Osteoblast (primary cell): ENCODE data around the gene EGLN2. TPM values are rescaled to one million over a fixed set of nuclear protein-coding genes. Genes with fewer than 3 reads are reported as not detected.
"Not testable (repeated sequence)": the region's sequence is repeated elsewhere in the genome, so short reads cannot be mapped to it uniquely, and the experiment has no call there.

Source experiments
- DNase-seq: peaks from one replicate; pipeline ENCODE4 v3.0.0; 2011; ENCODE audit warnings: low spot score, mixed read lengths; ENCODE audit not compliant: insufficient read length; ENCODE audit errors: missing footprints
- H2AFZ ChIP-seq: 2 replicates; pipeline ENCODE4 v1.6.0; 2011; ENCODE audit warnings: mild to moderate bottlenecking, low read length
- H3K27ac ChIP-seq: 2 replicates; pipeline ENCODE4 v1.5.1; 2011; ENCODE audit warnings: mild to moderate bottlenecking, low read depth, low read length, moderate library complexity
- H3K27me3 ChIP-seq: 2 replicates; pipeline ENCODE4 v1.6.0; 2012; ENCODE audit warnings: mild to moderate bottlenecking, control low read depth, inconsistent platforms, low read length, moderate library complexity; ENCODE audit not compliant: insufficient read depth
- H3K36me3 ChIP-seq: 2 replicates; pipeline ENCODE4 v1.5.1; 2011; ENCODE audit warnings: mild to moderate bottlenecking, low read length, control low read depth, moderate library complexity; ENCODE audit not compliant: insufficient read depth
- H3K4me1 ChIP-seq: 2 replicates; pipeline ENCODE4 v1.5.1; 2011; ENCODE audit warnings: mild to moderate bottlenecking, low read length, control low read depth, moderate library complexity; ENCODE audit not compliant: insufficient read depth
- H3K4me2 ChIP-seq: 2 replicates; pipeline ENCODE4 v1.6.0; 2011; ENCODE audit warnings: mild to moderate bottlenecking, low read length; ENCODE audit not compliant: insufficient read depth
- H3K4me3 ChIP-seq: fragments of 200-600 bp; sonication (generic); 3 replicates; pipeline ENCODE4 v1.5.1; 2012; ENCODE audit warnings: mild to moderate bottlenecking, low read length, inconsistent platforms; ENCODE audit not compliant: insufficient read depth
- H3K79me2 ChIP-seq: 2 replicates; pipeline ENCODE4 v1.6.0; 2012; ENCODE audit warnings: mild to moderate bottlenecking, low read length, control low read depth, inconsistent platforms; ENCODE audit not compliant: insufficient read depth
- H3K9me3 ChIP-seq: 2 replicates; pipeline ENCODE4 v1.5.1; 2011; ENCODE audit warnings: low read depth, low read length, control low read depth
- H4K20me1 ChIP-seq: 2 replicates; pipeline ENCODE4 v1.6.0; 2012; ENCODE audit warnings: mild to moderate bottlenecking, low read length, control low read depth; ENCODE audit not compliant: insufficient read depth
- CTCF ChIP-seq: IDR thresholded peaks from 2 replicates; pipeline ENCODE4 v1.5.1; 2011; ENCODE audit warnings: mild to moderate bottlenecking, low read depth, low read length, moderate library complexity; ENCODE audit errors: extremely low read depth
- total RNA-seq: library from RNA; depleted of rRNA; stranded (reverse); fragments of >200 nt; gene quantifications from 2 replicates; pipeline ENCODE4 v1.2.3, GENCODE V29; 2012

EGLN2 gene
- total RNA-seq, 1 donor, result 69.8 TPM

- Histone ChIP-seq H3K36me3 (peaks cover 7% of the 10 kb centered on the region), H3K79me2 (no peaks in the 10 kb centered on the region), H3K27me3 (no peaks in the 10 kb centered on the region), H3K4me2 (no peak overlapping the region), H3K27ac (no peak overlapping the region), H3K9me3 (no peaks in the 10 kb centered on the region), H2AFZ (no peak overlapping the region), H4K20me1 (no peaks in the 10 kb centered on the region), H3K4me3 (no peak overlapping the region), H3K4me1 (peaks cover 14% of the 10 kb centered on the region)
- DNase-seq, result no peak
- TF ChIP-seq CTCF, result no peak
These were observed 28.6 kb downstream of the EGLN2 start for GRCh38 chr19:40827386-40828247.

GRCh38 chr19:40829205-40829604 lies 30.2 kb downstream of the EGLN2 start:
- H3K36me3 ChIP-seq, result peaks cover 7% of the 10 kb centered on the region
- no peak overlapping the region for H3K27ac ChIP-seq
- no peak for DNase-seq

GRCh38 chr19:40830741-40831140 lies 31.8 kb downstream of the EGLN2 start:
- H3K36me3 ChIP-seq, H4K20me1 ChIP-seq, H3K9me3 ChIP-seq, H3K4me3 ChIP-seq, H2AFZ ChIP-seq, H3K27ac ChIP-seq, DNase-seq, H3K79me2 ChIP-seq, H3K4me2 ChIP-seq, H3K27me3 ChIP-seq: not testable (repeated sequence)
- H3K4me1 ChIP-seq, result peaks cover 14% of the 10 kb centered on the region

More at GRCh38 chr19:40829205-40829604, 30.2 kb downstream of the EGLN2 start:
- peaks cover 14% of the 10 kb centered on the region for H3K4me1 ChIP-seq
- no peaks in the 10 kb centered on the region for H3K79me2 ChIP-seq
- no peaks in the 10 kb centered on the region for H3K9me3 ChIP-seq
- no peaks in the 10 kb centered on the region for H3K27me3 ChIP-seq
- H3K4me2 ChIP-seq, result no peak overlapping the region
- no peak for TF ChIP-seq CTCF
- H3K4me3 ChIP-seq, result no peak overlapping the region
- no peaks in the 10 kb centered on the region for H4K20me1 ChIP-seq
- H2AFZ ChIP-seq, result no peak overlapping the region

- H3K4me2 ChIP-seq, result peak overlapping the region; percentile 33
These were observed 32.8 kb downstream of the EGLN2 start for GRCh38 chr19:40831502-40832430.

GRCh38 chr19:40832431-40832790 lies 33.4 kb downstream of the EGLN2 start:
- DNase-seq, H3K79me2 ChIP-seq, H3K36me3 ChIP-seq, H3K9me3 ChIP-seq, H4K20me1 ChIP-seq, H3K4me3 ChIP-seq, H2AFZ ChIP-seq, H3K27me3 ChIP-seq: not testable (repeated sequence)
- H3K4me1 ChIP-seq, result peaks cover 14% of the 10 kb centered on the region
- H3K4me2 ChIP-seq, result peak overlapping the region; percentile 33
- H3K27ac ChIP-seq, result peak overlapping the region; percentile 62

More at GRCh38 chr19:40831502-40832430, 32.8 kb downstream of the EGLN2 start:
- no peaks in the 10 kb centered on the region for H3K9me3 ChIP-seq
- no peak overlapping the region for H2AFZ ChIP-seq
- H4K20me1 ChIP-seq, result no peaks in the 10 kb centered on the region
- no peak overlapping the region for H3K4me3 ChIP-seq
- no peaks in the 10 kb centered on the region for H3K79me2 ChIP-seq
- no peaks in the 10 kb centered on the region for H3K27me3 ChIP-seq
- H3K4me1 ChIP-seq, result peaks cover 14% of the 10 kb centered on the region
- H3K36me3 ChIP-seq, result peaks cover 5% of the 10 kb centered on the region
- peak; percentile 92 for DNase-seq
- TF ChIP-seq CTCF, result no peak
- peak overlapping the region; percentile 62 for H3K27ac ChIP-seq

- H3K9me3 ChIP-seq, H3K4me3 ChIP-seq, H3K27me3 ChIP-seq, H4K20me1 ChIP-seq, H2AFZ ChIP-seq, H3K79me2 ChIP-seq, H3K4me2 ChIP-seq, H3K27ac ChIP-seq, DNase-seq, H3K36me3 ChIP-seq: not testable (repeated sequence)
- H3K4me1 ChIP-seq, result peaks cover 14% of the 10 kb centered on the region
These were observed 34.9 kb downstream of the EGLN2 start for GRCh38 chr19:40833728-40834533.
